Keratinocyte (primary cell): Measurements from ENCODE around the gene PIN1. TPM values are rescaled to one million over a fixed set of nuclear protein-coding genes. Genes with fewer than 3 reads are reported as not detected.

ENCODE experiments used
- DNase-seq: peaks from one replicate; pipeline ENCODE4 v3.0.0-alpha.2; 2011; ENCODE audit warnings: low read depth, missing footprints, low spot score
- FAIRE-seq: peaks from 2 replicates; lab custom pipeline; 2011; peaks lifted over from hg19 to GRCh38; lab: Jason Lieb, UNC
- H2AFZ ChIP-seq: 2 replicates; pipeline ENCODE4 v1.6.0; 2012; ENCODE audit warnings: low read length, control low read depth, inconsistent platforms; ENCODE audit not compliant: control insufficient read depth
- H3K27ac ChIP-seq: 2 replicates; pipeline ENCODE4 v1.5.1; 2011; ENCODE audit warnings: low read length; ENCODE audit not compliant: control insufficient read depth, insufficient read depth
- H3K27me3 ChIP-seq: 3 replicates; pipeline ENCODE4 v1.6.0; 2011; ENCODE audit warnings: low read length; ENCODE audit not compliant: control insufficient read depth, insufficient read depth; ENCODE audit errors: extremely low read depth
- H3K36me3 ChIP-seq, 2 experiments: 2 replicates in 1 of 2; 3 replicates in 1 of 2; pipeline ENCODE4 v1.5.1; 2011; ENCODE audit warnings: low read length in 2 of 2, mild to moderate bottlenecking in 1 of 2; ENCODE audit not compliant: control insufficient read depth in 2 of 2, insufficient read depth in 2 of 2; ENCODE audit errors: extremely low read depth in 1 of 2
- H3K4me1 ChIP-seq: 3 replicates; pipeline ENCODE4 v1.5.1; 2011; ENCODE audit warnings: low read length; ENCODE audit not compliant: control insufficient read depth, insufficient read depth; ENCODE audit errors: extremely low read depth
- H3K4me2 ChIP-seq: 3 replicates; pipeline ENCODE4 v1.6.0; 2011; ENCODE audit warnings: low read depth, low read length; ENCODE audit not compliant: control insufficient read depth, insufficient read depth; ENCODE audit errors: extremely low read depth
- H3K4me3 ChIP-seq, 3 experiments: fragments of 200-600 bp in 1 of 3; sonication (generic) in 1 of 3; 2 replicates in 2 of 3; 3 replicates in 1 of 3; pipeline ENCODE4 v1.5.1; 2011 to 2016; ENCODE audit warnings: low read length in 3 of 3, mild to moderate bottlenecking in 3 of 3, control low read depth in 2 of 3, inconsistent platforms in 1 of 3, low read depth in 1 of 3, mixed read lengths in 1 of 3, mixed run types in 1 of 3, moderate library complexity in 1 of 3; ENCODE audit not compliant: control insufficient read depth in 2 of 3, insufficient read depth in 2 of 3; ENCODE audit errors: extremely low read depth in 1 of 3
- H3K79me2 ChIP-seq: 2 replicates; pipeline ENCODE4 v1.6.0; 2012; ENCODE audit warnings: low read length; ENCODE audit not compliant: control insufficient read depth, insufficient read depth
- H3K9ac ChIP-seq: 3 replicates; pipeline ENCODE4 v1.6.0; 2011; ENCODE audit warnings: low read length; ENCODE audit not compliant: control insufficient read depth, insufficient read depth; ENCODE audit errors: extremely low read depth
- H3K9me1 ChIP-seq: 3 replicates; pipeline ENCODE4 v1.6.0; 2011; ENCODE audit warnings: low read length; ENCODE audit not compliant: control insufficient read depth, insufficient read depth; ENCODE audit errors: extremely low read depth
- H3K9me3 ChIP-seq: 2 replicates; pipeline ENCODE4 v1.5.1; 2012; ENCODE audit warnings: low read depth, low read length; ENCODE audit not compliant: control insufficient read depth
- H4K20me1 ChIP-seq: 3 replicates; pipeline ENCODE4 v1.6.0; 2011; ENCODE audit warnings: low read length; ENCODE audit not compliant: control insufficient read depth, insufficient read depth; ENCODE audit errors: extremely low read depth
- EZH2 ChIP-seq: IDR thresholded peaks from one replicate; pipeline ENCODE4 v1.6.1; 2012; ENCODE audit warnings: inconsistent platforms, mild to moderate bottlenecking, low read length, moderate library complexity
- dilution Hi-C: fragments of 300-500 bp; cut with MboI; formaldehyde crosslinking; loops from one replicate; pipeline ENCODE4 v1.7.0; 2020; ENCODE audit warnings: low sequenced_read_pairs; ENCODE audit not compliant: extremely low pct_ligation_motif_present
- polyA plus RNA-seq, 5 experiments: library from polyadenylated mRNA; depleted of rRNA in 3 of 5; stranded (reverse) in 3 of 5; stranded (forward) in 1 of 5; unstranded in 1 of 5; fragments of >200 nt; gene quantifications; 1 replicate in 1 of 5; 2 replicates in 3 of 5; 3 replicates in 1 of 5; pipeline versions ENCODE4 v1.2.1 to v1.2.3, GENCODE V29; 2011 to 2012; ENCODE audit warnings: missing spikeins in 2 of 5, low read depth in 1 of 5, low replicate concordance in 1 of 5
- TF ChIP-seq, protein P1 (sequence below), 3 experiments: IDR thresholded peaks in 1 of 3; conservative IDR thresholded peaks in 1 of 3; optimal IDR thresholded peaks in 1 of 3; 2 replicates in 2 of 3; 3 replicates in 1 of 3; pipeline versions ENCODE3 to v1.5.1; 2011; ENCODE audit warnings: low read length in 3 of 3, mild to moderate bottlenecking in 3 of 3, moderate library complexity in 2 of 3, control low read depth in 1 of 3, inconsistent platforms in 1 of 3; ENCODE audit not compliant: insufficient read depth in 2 of 3; ENCODE audit errors: extremely low read depth in 1 of 3

Gene PIN1
- polyA plus RNA-seq, 1 donor (not counting 4 experiments of a cell fraction or from before 2014, with no cell fraction given), result 39.8 TPM

DNA sequence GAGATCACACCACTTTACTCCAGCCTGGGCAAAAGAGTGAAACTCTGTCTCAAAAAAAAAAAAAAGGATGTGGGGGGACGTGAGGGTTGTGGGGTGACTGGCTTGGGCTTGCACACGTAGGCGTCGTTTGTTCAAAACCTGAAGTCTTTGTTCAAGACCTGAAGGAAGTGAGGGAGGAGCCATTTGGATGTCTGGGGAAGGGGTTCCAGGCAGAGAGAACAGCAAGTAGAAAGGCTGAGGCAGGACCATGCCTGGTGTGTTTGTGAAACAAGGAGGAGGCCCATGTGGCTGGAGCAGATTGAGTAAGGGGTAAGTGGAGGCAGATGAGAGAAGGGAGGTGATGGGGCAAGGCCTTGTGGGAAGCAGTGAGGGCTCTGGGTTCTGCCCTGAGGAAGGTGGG, 27.8 kb downstream of the PIN1 start:
- Histone ChIP-seq H3K36me3 (no peaks in the 10 kb centered on the region), H3K9me1 (no peaks in the 10 kb centered on the region), H3K27ac (no peak overlapping the region), H3K79me2 (no peaks in the 10 kb centered on the region), H3K27me3 (peaks cover 9% of the 10 kb centered on the region), H3K4me2 (no peak overlapping the region), H2AFZ (no peak overlapping the region), H3K9ac (no peak overlapping the region), H3K4me3 (no peak overlapping the region), H3K9me3 (no peaks in the 10 kb centered on the region), H3K4me1 (peaks cover 5% of the 10 kb centered on the region), H4K20me1 (no peaks in the 10 kb centered on the region)
- dilution Hi-C loops, result no loop called here
- FAIRE-seq, result no peak
- TF ChIP-seq, protein P1, sequence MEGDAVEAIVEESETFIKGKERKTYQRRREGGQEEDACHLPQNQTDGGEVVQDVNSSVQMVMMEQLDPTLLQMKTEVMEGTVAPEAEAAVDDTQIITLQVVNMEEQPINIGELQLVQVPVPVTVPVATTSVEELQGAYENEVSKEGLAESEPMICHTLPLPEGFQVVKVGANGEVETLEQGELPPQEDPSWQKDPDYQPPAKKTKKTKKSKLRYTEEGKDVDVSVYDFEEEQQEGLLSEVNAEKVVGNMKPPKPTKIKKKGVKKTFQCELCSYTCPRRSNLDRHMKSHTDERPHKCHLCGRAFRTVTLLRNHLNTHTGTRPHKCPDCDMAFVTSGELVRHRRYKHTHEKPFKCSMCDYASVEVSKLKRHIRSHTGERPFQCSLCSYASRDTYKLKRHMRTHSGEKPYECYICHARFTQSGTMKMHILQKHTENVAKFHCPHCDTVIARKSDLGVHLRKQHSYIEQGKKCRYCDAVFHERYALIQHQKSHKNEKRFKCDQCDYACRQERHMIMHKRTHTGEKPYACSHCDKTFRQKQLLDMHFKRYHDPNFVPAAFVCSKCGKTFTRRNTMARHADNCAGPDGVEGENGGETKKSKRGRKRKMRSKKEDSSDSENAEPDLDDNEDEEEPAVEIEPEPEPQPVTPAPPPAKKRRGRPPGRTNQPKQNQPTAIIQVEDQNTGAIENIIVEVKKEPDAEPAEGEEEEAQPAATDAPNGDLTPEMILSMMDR (optimal IDR thresholded peaks at IDR 0.05 in 1 of 3, IDR thresholded peaks at IDR 0.05 in 1 of 3, conservative IDR thresholded peaks at IDR 0.05 in 1 of 3; ENCODE audit: extremely low read depth in 1 of 3, insufficient read depth in 2 of 3, low read length in 3 of 3), result no peak
- no peak for TF ChIP-seq EZH2
- DNase-seq, result no peak

DNA sequence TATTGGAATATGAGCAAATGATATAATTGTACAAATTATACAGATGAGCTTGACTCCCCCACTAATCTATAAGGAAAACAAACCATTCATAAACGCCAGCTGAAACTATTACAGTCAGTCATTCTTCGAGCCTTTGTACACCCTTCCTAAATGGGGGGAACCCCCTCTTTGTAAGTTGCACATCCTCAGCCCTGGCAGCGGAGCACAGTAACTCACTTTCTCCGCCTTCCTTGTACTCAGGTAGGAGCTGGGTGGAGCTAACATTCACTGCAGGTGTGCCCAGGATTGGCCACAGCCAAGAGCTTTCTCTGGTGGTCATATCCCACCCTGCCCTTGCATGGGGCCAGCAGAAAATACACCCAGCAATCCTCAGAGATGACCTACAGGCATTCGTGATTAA, 28.6 kb downstream of the PIN1 start:
- dilution Hi-C loops, result no loop called here
- TF ChIP-seq, protein P1 (optimal IDR thresholded peaks at IDR 0.05 in 1 of 3, IDR thresholded peaks at IDR 0.05 in 1 of 3, conservative IDR thresholded peaks at IDR 0.05 in 1 of 3; ENCODE audit: extremely low read depth in 1 of 3, insufficient read depth in 2 of 3, low read length in 3 of 3), result no peak
- no peak for TF ChIP-seq EZH2
- DNase-seq (no peak), FAIRE-seq (no peak)
- no peak overlapping the region for H3K4me2 ChIP-seq
- H3K9me3 ChIP-seq, result no peaks in the 10 kb centered on the region
- H2AFZ ChIP-seq, result no peak overlapping the region
- no peaks in the 10 kb centered on the region for H3K79me2 ChIP-seq
- peaks cover 9% of the 10 kb centered on the region for H3K27me3 ChIP-seq
- no peak overlapping the region for H3K27ac ChIP-seq
- H3K4me3 ChIP-seq, result no peak overlapping the region
- H4K20me1 ChIP-seq, result no peaks in the 10 kb centered on the region
- H3K9ac ChIP-seq, result no peak overlapping the region
- no peaks in the 10 kb centered on the region for H3K4me1 ChIP-seq
- H3K9me1 ChIP-seq, result no peaks in the 10 kb centered on the region
- H3K36me3 ChIP-seq, result no peaks in the 10 kb centered on the region
